ENCODE measurements around the gene PDCL3. TPM values are rescaled to one million over a fixed set of nuclear protein-coding genes. Genes with fewer than 3 reads are reported as not detected.

PDCL3 gene
- total and polyA plus RNA-seq, 2 donors (not counting 3 experiments of a cell fraction or from before 2014, with no cell fraction given): 19.4 to 32.8 TPM

DNA sequence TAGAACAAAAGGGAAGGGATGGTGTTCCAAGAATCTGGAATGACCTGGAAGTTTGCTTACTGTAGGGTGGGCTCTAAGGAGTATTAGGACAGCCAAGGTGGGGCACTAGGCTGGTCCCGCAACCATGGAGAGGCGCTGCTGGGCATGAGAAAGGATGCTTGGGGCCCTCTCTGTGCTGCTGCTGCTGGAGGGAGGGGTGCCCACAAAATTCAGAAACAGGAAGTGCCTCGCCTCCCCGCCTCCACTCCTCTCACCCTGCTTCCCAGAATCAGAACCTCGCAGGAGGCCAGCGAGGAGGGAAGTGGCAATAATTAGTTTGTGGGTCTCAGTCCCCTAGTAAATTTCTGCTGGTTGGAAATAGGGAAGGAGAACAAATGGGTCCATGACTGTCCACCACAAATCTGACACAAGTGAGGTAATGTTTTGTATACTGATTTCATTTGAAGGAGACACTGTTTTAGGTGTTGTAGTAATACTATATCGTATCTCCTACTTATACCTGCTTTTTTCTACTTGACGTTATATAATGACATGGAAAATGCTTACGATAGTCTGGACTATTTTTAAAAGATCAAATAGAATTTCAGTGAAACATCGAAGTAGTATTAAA, 7.9 kb upstream of the PDCL3 start:
- H3K9me1 ChIP-seq (replicated peaks; ENCODE audit: control insufficient read depth, extremely low read depth, insufficient read depth, low read length): no peaks in the 10 kb centered on the region
- no peaks in the 10 kb centered on the region for H3K36me3 ChIP-seq (ENCODE audit: control insufficient read depth in 2 of 2, extremely low read depth in 1 of 2, insufficient read depth in 2 of 2, low read length in 2 of 2)
- H2AFZ ChIP-seq (ENCODE audit: low read depth, low read length): no peak overlapping the region
- CTCF ChIA-PET: no interaction called here
- TF ChIP-seq, protein P1, sequence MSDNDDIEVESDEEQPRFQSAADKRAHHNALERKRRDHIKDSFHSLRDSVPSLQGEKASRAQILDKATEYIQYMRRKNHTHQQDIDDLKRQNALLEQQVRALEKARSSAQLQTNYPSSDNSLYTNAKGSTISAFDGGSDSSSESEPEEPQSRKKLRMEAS (IDR thresholded peaks at IDR 0.05; ENCODE audit: insufficient read depth, insufficient read length): no peak
- TF ChIP-seq CTCF (IDR thresholded peaks at IDR 0.05; ENCODE audit: extremely low read depth in 1 of 2, insufficient read depth in 1 of 2, low read depth in 1 of 2, low read length in 2 of 2): no peak
- no peak for TF ChIP-seq FOS (IDR thresholded peaks at IDR 0.05; ENCODE audit: borderline replicate concordance, insufficient read depth, low read length)
- intact Hi-C loops (cut with micrococcal nuclease) (no loop called here), dilution Hi-C loops (cut with MboI; ENCODE audit: extremely low pct_ligation_motif_present, low sequenced_read_pairs) (no loop called here)
- H3K79me2 ChIP-seq (ENCODE audit: control insufficient read depth, insufficient read depth, low read length): no peaks in the 10 kb centered on the region
- no peak overlapping the region for H3K27ac ChIP-seq (ENCODE audit: insufficient read depth, low read depth, low read length)
- H3K4me1 ChIP-seq (ENCODE audit: control insufficient read depth, extremely low read depth, insufficient read depth, low read length): no peaks in the 10 kb centered on the region
- DNase-seq (ENCODE audit: low read depth, low spot score) (no peak), FAIRE-seq (no peak)
- no peaks in the 10 kb centered on the region for H4K20me1 ChIP-seq (replicated peaks; ENCODE audit: control insufficient read depth, extremely low read depth, insufficient read depth, low read length)
- no peak overlapping the region for H3K9ac ChIP-seq (replicated peaks; ENCODE audit: extremely low read depth, insufficient read depth, low read length)
- no peaks in the 10 kb centered on the region for H3K9me3 ChIP-seq (replicated peaks; ENCODE audit: control insufficient read depth, insufficient read depth, low read length)
- BruUV-seq (replicated peaks): no TSS peak
- H3K27me3 ChIP-seq (ENCODE audit: control insufficient read depth in 2 of 2, insufficient read depth in 2 of 2, low read length in 2 of 2): no peaks in the 10 kb centered on the region
- no peak overlapping the region for H3K4me2 ChIP-seq (ENCODE audit: insufficient read depth, low read length)
- POLR2A ChIA-PET: no interaction called here
- no peak overlapping the region for H3K4me3 ChIP-seq (replicated peaks in 1 of 3; ENCODE audit: insufficient read depth in 1 of 3, low read depth in 1 of 3, low read length in 3 of 3)

- Histone ChIP-seq H3K9me3 (replicated peaks; ENCODE audit: control insufficient read depth, insufficient read depth, low read length) (no peaks in the 10 kb centered on the region), H4K20me1 (replicated peaks; ENCODE audit: control insufficient read depth, extremely low read depth, insufficient read depth, low read length) (no peaks in the 10 kb centered on the region), H3K36me3 (ENCODE audit: control insufficient read depth in 2 of 2, extremely low read depth in 1 of 2, insufficient read depth in 2 of 2, low read length in 2 of 2) (no peaks in the 10 kb centered on the region), H3K9ac (replicated peaks; ENCODE audit: extremely low read depth, insufficient read depth, low read length) (no peak overlapping the region), H2AFZ (ENCODE audit: low read depth, low read length) (no peak overlapping the region), H3K9me1 (replicated peaks; ENCODE audit: control insufficient read depth, extremely low read depth, insufficient read depth, low read length) (no peaks in the 10 kb centered on the region), H3K4me1 (ENCODE audit: control insufficient read depth, extremely low read depth, insufficient read depth, low read length) (no peaks in the 10 kb centered on the region), H3K79me2 (ENCODE audit: control insufficient read depth, insufficient read depth, low read length) (no peaks in the 10 kb centered on the region), H3K27me3 (ENCODE audit: control insufficient read depth in 2 of 2, insufficient read depth in 2 of 2, low read length in 2 of 2) (no peaks in the 10 kb centered on the region), H3K4me3 (replicated peaks in 1 of 3; ENCODE audit: insufficient read depth in 1 of 3, low read depth in 1 of 3, low read length in 3 of 3) (no peak overlapping the region), H3K4me2 (ENCODE audit: insufficient read depth, low read length) (no peak overlapping the region), H3K27ac (ENCODE audit: insufficient read depth, low read depth, low read length) (no peak overlapping the region)
- dilution Hi-C loops (cut with MboI; ENCODE audit: extremely low pct_ligation_motif_present, low sequenced_read_pairs): no loop called here
- ChIA-PET CTCF (interaction anchor here (1.1 to 1.6 kb wide), 4 partner anchors 17 to 176 kb away, joined by 3 to 6 read pairs (median 4); no protein-coding TSS in a partner anchor), POLR2A (no interaction called here)
- intact Hi-C loops (cut with micrococcal nuclease): no loop called here
- no peak for TF ChIP-seq POLR2A (IDR thresholded peaks at IDR 0.05; ENCODE audit: low read depth, low read length)
- TF ChIP-seq FOS (IDR thresholded peaks at IDR 0.05; ENCODE audit: borderline replicate concordance, insufficient read depth, low read length): no peak
- no peak for TF ChIP-seq CTCF (IDR thresholded peaks at IDR 0.05; ENCODE audit: extremely low read depth in 1 of 2, insufficient read depth in 1 of 2, low read depth in 1 of 2, low read length in 2 of 2)
- no peak for TF ChIP-seq JUN (IDR thresholded peaks at IDR 0.05; ENCODE audit: borderline replicate concordance, insufficient read depth, insufficient read length, low read depth)
- TF ChIP-seq EZH2 (IDR thresholded peaks at IDR 0.05; ENCODE audit: borderline replicate concordance, low read depth, low read length, severe bottlenecking): no peak
- no peak for TF ChIP-seq MYC (IDR thresholded peaks at IDR 0.05; ENCODE audit: low read depth, low read length)
- TF ChIP-seq, protein P1 (IDR thresholded peaks at IDR 0.05; ENCODE audit: insufficient read depth, insufficient read length): no peak
- TF ChIP-seq GATA2 (IDR thresholded peaks at IDR 0.05; ENCODE audit: insufficient read depth, insufficient read length, low read depth, low read length): no peak
- TF ChIP-seq POLR2AphosphoS5 (IDR thresholded peaks at IDR 0.05; ENCODE audit: insufficient read depth, low read depth, low read length): no peak
- FAIRE-seq: no peak
- DNase-seq (ENCODE audit: low read depth, low spot score): no peak
- no TSS peak for BruUV-seq (replicated peaks)
Measured at GRCh38 chr2:100556746-100557145, 6.0 kb upstream of the PDCL3 start.
